ENCODE data around the gene AHDC1. TPM values are rescaled to one million over a fixed set of nuclear protein-coding genes. Genes with fewer than 3 reads are reported as not detected.
A peak's percentile ranks its signal among the peaks of the same experiment; 100 is the strongest.

AHDC1 gene
- total and polyA plus RNA-seq, 2 of the 13 experiments (the other 11 are each of a cell fraction or from before 2014, with no cell fraction given): 1.0 to 2.7 TPM

DNA sequence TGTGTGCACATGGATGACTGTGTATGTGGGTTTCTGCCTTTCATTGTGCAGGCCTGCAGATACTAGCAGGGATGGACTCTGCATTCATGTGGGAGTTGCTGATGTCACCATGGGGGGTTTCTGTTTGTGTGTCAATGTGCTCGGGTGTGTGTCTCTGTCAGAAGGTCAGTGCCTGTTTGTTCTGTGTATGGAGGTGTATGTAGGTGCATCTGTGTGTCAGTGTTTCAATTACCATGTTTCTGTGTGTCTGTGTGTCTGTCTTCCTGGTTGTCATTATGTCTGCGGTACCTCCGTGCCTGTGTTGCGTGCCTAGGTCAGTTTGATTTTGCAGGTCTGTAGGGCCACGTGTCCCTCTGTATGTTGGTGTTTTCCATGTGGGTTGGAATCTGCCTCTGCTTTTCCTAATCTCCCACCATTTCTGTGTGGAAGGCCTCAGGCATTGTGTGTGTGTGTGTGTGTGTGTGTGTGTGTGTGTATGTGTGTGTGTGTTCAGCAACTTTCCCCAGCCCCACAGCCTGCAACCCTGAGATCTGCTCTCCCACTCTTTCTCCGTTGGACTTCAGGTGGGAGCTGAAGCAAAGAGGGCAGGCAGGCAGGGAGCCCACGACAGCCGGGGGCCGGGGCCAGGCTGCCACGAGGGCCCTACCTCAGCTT is 77.2 kb downstream of the AHDC1 start (continued):
- TF ChIP-seq ZNF224 (CRISPR knock-in tag; IDR thresholded peaks at IDR 0.05) (no peak), NFE2L1 (CRISPR knock-in tag; IDR thresholded peaks at IDR 0.05; ENCODE audit: borderline replicate concordance) (no peak), ZNF30 (CRISPR knock-in tag; IDR thresholded peaks at IDR 0.05) (no peak), HNF4A (CRISPR knock-in tag; IDR thresholded peaks at IDR 0.05) (no peak), ZNF335 (CRISPR knock-in tag; IDR thresholded peaks at IDR 0.05) (no peak), NCOR1 (IDR thresholded peaks at IDR 0.05; ENCODE audit: borderline replicate concordance, low read length) (no peak), KDM5A (IDR thresholded peaks at IDR 0.05; ENCODE audit: borderline replicate concordance, low read length) (no peak), ZBTB21 (CRISPR knock-in tag; IDR thresholded peaks at IDR 0.05) (no peak), FOXA1 (IDR thresholded peaks at IDR 0.05) (0 out of 2 replicates have a peak, but pooled peaks have one; percentile 22), FOXA1 (CRISPR knock-in tag; IDR thresholded peaks at IDR 0.05) (no peak), MXD4 (CRISPR knock-in tag; IDR thresholded peaks at IDR 0.05) (no peak), ZC3H4 (CRISPR knock-in tag; IDR thresholded peaks at IDR 0.05; ENCODE audit: borderline replicate concordance) (no peak), THYN1 (CRISPR knock-in tag; IDR thresholded peaks at IDR 0.05; ENCODE audit: borderline replicate concordance, low read depth) (no peak), CCAR2 (optimal IDR thresholded peaks at IDR 0.05; ENCODE audit: low read depth, low read length) (no peak), KDM5B (CRISPR knock-in tag; IDR thresholded peaks at IDR 0.05; ENCODE audit: borderline replicate concordance) (no peak), CAMTA2 (CRISPR knock-in tag; IDR thresholded peaks at IDR 0.05; ENCODE audit: borderline replicate concordance) (peak; percentile 53; the same call in 1 of the 2 replicates), TBL1XR1 (IDR thresholded peaks at IDR 0.05; ENCODE audit: borderline replicate concordance, low read length, partially characterized antibody) (no peak), RXRA (CRISPR knock-in tag; IDR thresholded peaks at IDR 0.05) (no peak), NBN (conservative IDR thresholded peaks at IDR 0.05) (0 out of 2 replicates have a peak, but pooled peaks have one; percentile 69), TOE1 (CRISPR knock-in tag; IDR thresholded peaks at IDR 0.05) (no peak)
- TF ChIP-seq, protein P1, sequence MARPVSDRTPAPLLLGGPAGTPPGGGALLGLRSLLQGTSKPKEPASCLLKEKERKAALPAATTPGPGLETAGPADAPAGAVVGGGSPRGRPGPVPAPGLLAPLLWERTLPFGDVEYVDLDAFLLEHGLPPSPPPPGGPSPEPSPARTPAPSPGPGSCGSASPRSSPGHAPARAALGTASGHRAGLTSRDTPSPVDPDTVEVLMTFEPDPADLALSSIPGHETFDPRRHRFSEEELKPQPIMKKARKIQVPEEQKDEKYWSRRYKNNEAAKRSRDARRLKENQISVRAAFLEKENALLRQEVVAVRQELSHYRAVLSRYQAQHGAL (CRISPR knock-in tag; IDR thresholded peaks at IDR 0.05; ENCODE audit: not compliant biosample characterization): no peak
- TF ChIP-seq, protein P2, sequence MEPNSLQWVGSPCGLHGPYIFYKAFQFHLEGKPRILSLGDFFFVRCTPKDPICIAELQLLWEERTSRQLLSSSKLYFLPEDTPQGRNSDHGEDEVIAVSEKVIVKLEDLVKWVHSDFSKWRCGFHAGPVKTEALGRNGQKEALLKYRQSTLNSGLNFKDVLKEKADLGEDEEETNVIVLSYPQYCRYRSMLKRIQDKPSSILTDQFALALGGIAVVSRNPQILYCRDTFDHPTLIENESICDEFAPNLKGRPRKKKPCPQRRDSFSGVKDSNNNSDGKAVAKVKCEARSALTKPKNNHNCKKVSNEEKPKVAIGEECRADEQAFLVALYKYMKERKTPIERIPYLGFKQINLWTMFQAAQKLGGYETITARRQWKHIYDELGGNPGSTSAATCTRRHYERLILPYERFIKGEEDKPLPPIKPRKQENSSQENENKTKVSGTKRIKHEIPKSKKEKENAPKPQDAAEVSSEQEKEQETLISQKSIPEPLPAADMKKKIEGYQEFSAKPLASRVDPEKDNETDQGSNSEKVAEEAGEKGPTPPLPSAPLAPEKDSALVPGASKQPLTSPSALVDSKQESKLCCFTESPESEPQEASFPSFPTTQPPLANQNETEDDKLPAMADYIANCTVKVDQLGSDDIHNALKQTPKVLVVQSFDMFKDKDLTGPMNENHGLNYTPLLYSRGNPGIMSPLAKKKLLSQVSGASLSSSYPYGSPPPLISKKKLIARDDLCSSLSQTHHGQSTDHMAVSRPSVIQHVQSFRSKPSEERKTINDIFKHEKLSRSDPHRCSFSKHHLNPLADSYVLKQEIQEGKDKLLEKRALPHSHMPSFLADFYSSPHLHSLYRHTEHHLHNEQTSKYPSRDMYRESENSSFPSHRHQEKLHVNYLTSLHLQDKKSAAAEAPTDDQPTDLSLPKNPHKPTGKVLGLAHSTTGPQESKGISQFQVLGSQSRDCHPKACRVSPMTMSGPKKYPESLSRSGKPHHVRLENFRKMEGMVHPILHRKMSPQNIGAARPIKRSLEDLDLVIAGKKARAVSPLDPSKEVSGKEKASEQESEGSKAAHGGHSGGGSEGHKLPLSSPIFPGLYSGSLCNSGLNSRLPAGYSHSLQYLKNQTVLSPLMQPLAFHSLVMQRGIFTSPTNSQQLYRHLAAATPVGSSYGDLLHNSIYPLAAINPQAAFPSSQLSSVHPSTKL (CRISPR knock-in tag; IDR thresholded peaks at IDR 0.05): no peak
- TF ChIP-seq, protein P3, sequence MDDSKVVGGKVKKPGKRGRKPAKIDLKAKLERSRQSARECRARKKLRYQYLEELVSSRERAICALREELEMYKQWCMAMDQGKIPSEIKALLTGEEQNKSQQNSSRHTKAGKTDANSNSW (CRISPR knock-in tag; IDR thresholded peaks at IDR 0.05; ENCODE audit: borderline replicate concordance): no peak
- TF ChIP-seq, protein P4, sequence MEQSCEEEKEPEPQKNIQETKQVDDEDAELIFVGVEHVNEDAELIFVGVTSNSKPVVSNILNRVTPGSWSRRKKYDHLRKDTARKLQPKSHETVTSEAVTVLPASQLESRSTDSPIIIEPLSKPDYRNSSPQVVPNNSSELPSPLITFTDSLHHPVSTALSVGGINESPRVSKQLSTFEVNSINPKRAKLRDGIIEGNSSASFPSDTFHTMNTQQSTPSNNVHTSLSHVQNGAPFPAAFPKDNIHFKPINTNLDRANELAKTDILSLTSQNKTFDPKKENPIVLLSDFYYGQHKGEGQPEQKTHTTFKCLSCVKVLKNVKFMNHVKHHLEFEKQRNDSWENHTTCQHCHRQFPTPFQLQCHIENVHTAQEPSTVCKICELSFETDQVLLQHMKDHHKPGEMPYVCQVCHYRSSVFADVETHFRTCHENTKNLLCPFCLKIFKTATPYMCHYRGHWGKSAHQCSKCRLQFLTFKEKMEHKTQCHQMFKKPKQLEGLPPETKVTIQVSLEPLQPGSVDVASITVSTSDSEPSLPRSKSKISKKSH (CRISPR knock-in tag; IDR thresholded peaks at IDR 0.05; ENCODE audit: borderline replicate concordance): no peak

All from HepG2 (cell line).